Stimulated activated naive B cell treated with anti-CD40 and anti-IgM and Interleukin-4, amounts not matched to agents 10 μg/mL and 1 μg/mL and 100 μg/mL, for 72 hours (primary cell): ENCODE measurements around the gene CEP104.

ENCODE experiments used
- ATAC-seq, 2 donors: fragments of 150-1000 bp; cut with Tn5 transposase; replicated peaks; 2 replicates each; pipeline ENCODE4 v1.10.0; 2021; ENCODE audit warnings: moderate library complexity in 1 of 2
- DNase-seq: peaks from one replicate; pipeline ENCODE4 v3.0.0; 2021
- H3K27ac Mint-ChIP-seq: one replicate; pipeline ENCODE4 v1.8.0; 2022; ENCODE audit warnings: mild to moderate bottlenecking, mixed read lengths
- H3K27me3 Mint-ChIP-seq, 2 donors: one replicate each; pipeline ENCODE4 v1.8.0; 2022; ENCODE audit warnings: mixed read lengths in 2 of 2
- H3K36me3 Mint-ChIP-seq, 2 donors: one replicate each; pipeline ENCODE4 v1.8.0; 2022; ENCODE audit warnings: mixed read lengths in 2 of 2, mild to moderate bottlenecking in 1 of 2
- H3K4me1 Mint-ChIP-seq, 2 donors: one replicate each; pipeline ENCODE4 v1.8.0; 2022; ENCODE audit warnings: mixed read lengths in 2 of 2, mild to moderate bottlenecking in 1 of 2
- H3K4me3 Mint-ChIP-seq, 2 donors: one replicate each; pipeline ENCODE4 v1.8.0; 2022; ENCODE audit warnings: mild to moderate bottlenecking in 2 of 2, mixed read lengths in 2 of 2, moderate library complexity in 1 of 2
- H3K9me3 Mint-ChIP-seq, 2 donors: one replicate each; pipeline ENCODE4 v1.8.0; 2022; ENCODE audit warnings: mixed read lengths in 2 of 2, mild to moderate bottlenecking in 1 of 2

Gene CEP104

GRCh38 chr1:3856923-3857790 is at the start of gene CEP104, which contains the start of gene DFFB:
CEP104 (minus strand) TSS chr1:3857211; CDS start chr1:3852407, 4,804 bp downstream.
DFFB (plus strand) TSS chr1:3857476; CDS start chr1:3857604, 128 bp downstream.
- no peaks in the 10 kb centered on the region for H3K9me3 Mint-ChIP-seq
- peak within 1 kb of the TSS; percentile 95 for H3K27ac Mint-ChIP-seq
- no peaks in the 10 kb centered on the region for H3K27me3 Mint-ChIP-seq
- DNase-seq = peak; percentile 97
- peak; percentile 97 to 98 for ATAC-seq
- H3K4me1 Mint-ChIP-seq = peaks cover 11 to 38% of the 10 kb centered on the region in 2 donors
- H3K36me3 Mint-ChIP-seq = peaks cover 3 to 5% of the 10 kb centered on the region in 2 donors
- peak within 1 kb of the TSS; percentile 99 to 100 for H3K4me3 Mint-ChIP-seq

- DNase-seq (no peak), ATAC-seq (no peak)
- Mint-ChIP-seq H3K9me3 (no peaks in the 10 kb centered on the region), H3K36me3 (peaks cover 0 to 2% of the 10 kb centered on the region in 2 donors), H3K4me1 (peaks cover 20 to 26% of the 10 kb centered on the region in 2 donors), H3K4me3 (no peak overlapping the region), H3K27me3 (peaks cover 8 to 20% of the 10 kb centered on the region in 2 donors), H3K27ac (no peak overlapping the region)
These were observed 49.6 kb upstream of the CEP104 start for GRCh38 chr1:3906672-3907020.

GRCh38 chr1:3905953-3906671 is 49.1 kb upstream of the CEP104 start:
- no peak for ATAC-seq
- no peak for DNase-seq
- H3K9me3 Mint-ChIP-seq = no peaks in the 10 kb centered on the region
- H3K4me1 Mint-ChIP-seq = peaks cover 18 to 24% of the 10 kb centered on the region in 2 donors
- peaks cover 8 to 20% of the 10 kb centered on the region in 2 donors for H3K27me3 Mint-ChIP-seq
- H3K36me3 Mint-ChIP-seq = peaks cover 0 to 2% of the 10 kb centered on the region in 2 donors
- H3K27ac Mint-ChIP-seq = no peak overlapping the region
- H3K4me3 Mint-ChIP-seq = no peak overlapping the region

GRCh38 chr1:3905266-3905952 is 48.4 kb upstream of the CEP104 start:
- Mint-ChIP-seq H3K9me3 (no peaks in the 10 kb centered on the region), H3K27ac (no peak overlapping the region), H3K4me1 (peaks cover 12 to 19% of the 10 kb centered on the region in 2 donors), H3K36me3 (peaks cover 0 to 2% of the 10 kb centered on the region in 2 donors), H3K27me3 (peaks cover 8 to 20% of the 10 kb centered on the region in 2 donors), H3K4me3 (no peak overlapping the region)
- ATAC-seq (no peak), DNase-seq (no peak)

GRCh38 chr1:3904843-3905185 is 47.8 kb upstream of the CEP104 start:
- ATAC-seq (no peak), DNase-seq (no peak)
- Mint-ChIP-seq H3K36me3 (peaks cover 0 to 2% of the 10 kb centered on the region in 2 donors), H3K9me3 (no peaks in the 10 kb centered on the region), H3K4me1 (peaks cover 10 to 14% of the 10 kb centered on the region in 2 donors), H3K27ac (no peak overlapping the region), H3K27me3 (peaks cover 2 to 15% of the 10 kb centered on the region in 2 donors), H3K4me3 (no peak overlapping the region)

- Mint-ChIP-seq H3K27me3 (peaks cover 0 to 9% of the 10 kb centered on the region in 2 donors), H3K4me3 (no peak overlapping the region), H3K36me3 (peaks cover 0 to 2% of the 10 kb centered on the region in 2 donors), H3K27ac (peak overlapping the region; percentile 44), H3K4me1 (peaks cover 10 to 15% of the 10 kb centered on the region in 2 donors), H3K9me3 (no peaks in the 10 kb centered on the region)
- no peak for DNase-seq
- no peak for ATAC-seq
These were observed 47.2 kb upstream of the CEP104 start for GRCh38 chr1:3904006-3904842.

- H3K27ac Mint-ChIP-seq = peak overlapping the region; percentile 44
- DNase-seq = no peak
These were observed 46.4 kb upstream of the CEP104 start for GRCh38 chr1:3903141-3904005.

GRCh38 chr1:3902571-3903091 is 45.6 kb upstream of the CEP104 start:
- Mint-ChIP-seq H3K9me3 (peaks cover 3% of the 10 kb centered on the region in 2 donors), H3K4me3 (no peak overlapping the region), H3K4me1 (peaks cover 12 to 21% of the 10 kb centered on the region in 2 donors), H3K27ac (no peak overlapping the region), H3K36me3 (peaks cover 10 to 12% of the 10 kb centered on the region in 2 donors), H3K27me3 (peaks cover 0 to 7% of the 10 kb centered on the region in 2 donors)
- DNase-seq (no peak), ATAC-seq (no peak)

More at GRCh38 chr1:3903141-3904005, 46.4 kb upstream of the CEP104 start:
- peaks cover 10 to 21% of the 10 kb centered on the region in 2 donors for H3K4me1 Mint-ChIP-seq
- peaks cover 2 to 5% of the 10 kb centered on the region in 2 donors for H3K36me3 Mint-ChIP-seq
- H3K27me3 Mint-ChIP-seq = peaks cover 0 to 7% of the 10 kb centered on the region in 2 donors
- H3K9me3 Mint-ChIP-seq = no peaks in the 10 kb centered on the region
- no peak overlapping the region for H3K4me3 Mint-ChIP-seq
- no peak for ATAC-seq

- Mint-ChIP-seq H3K4me3 (peak overlapping the region in 1 of 2 donors; percentile 25), H3K9me3 (peaks cover 5 to 7% of the 10 kb centered on the region in 2 donors), H3K36me3 (peaks cover 15 to 16% of the 10 kb centered on the region in 2 donors), H3K4me1 (peaks cover 12 to 20% of the 10 kb centered on the region in 2 donors), H3K27ac (no peak overlapping the region), H3K27me3 (peaks cover 0 to 2% of the 10 kb centered on the region in 2 donors)
- DNase-seq (no peak), ATAC-seq (no peak)
These were observed 45.1 kb upstream of the CEP104 start for GRCh38 chr1:3902111-3902511.

- ATAC-seq = peak; percentile 63 to 71
- no peaks in the 10 kb centered on the region for H3K27me3 Mint-ChIP-seq
- peak; percentile 97 for DNase-seq
- H3K4me3 Mint-ChIP-seq = peak overlapping the region; percentile 87 to 97
- H3K4me1 Mint-ChIP-seq = peaks cover 13 to 28% of the 10 kb centered on the region in 2 donors
- peaks cover 22 to 25% of the 10 kb centered on the region in 2 donors for H3K36me3 Mint-ChIP-seq
- peak overlapping the region; percentile 99 for H3K27ac Mint-ChIP-seq
- peaks cover 5 to 8% of the 10 kb centered on the region in 2 donors for H3K9me3 Mint-ChIP-seq
These were observed 44.0 kb upstream of the CEP104 start for GRCh38 chr1:3900969-3901529.

GRCh38 chr1:3900150-3900968 is 43.3 kb upstream of the CEP104 start, which contains the start of gene C1orf174:
C1orf174 (minus strand) TSS chr1:3900272; CDS start chr1:3900186, 86 bp downstream.
- peak within 1 kb of the TSS; percentile 99 for H3K27ac Mint-ChIP-seq
- DNase-seq = peak; percentile 92
- H3K36me3 Mint-ChIP-seq = peaks cover 21 to 30% of the 10 kb centered on the region in 2 donors
- H3K4me3 Mint-ChIP-seq = peak within 1 kb of the TSS; percentile 87 to 97
- H3K4me1 Mint-ChIP-seq = peaks cover 13 to 31% of the 10 kb centered on the region in 2 donors
- no peaks in the 10 kb centered on the region for H3K27me3 Mint-ChIP-seq
- ATAC-seq = peak; percentile 79
- H3K9me3 Mint-ChIP-seq = peaks cover 5 to 8% of the 10 kb centered on the region in 2 donors
